Omental fat pad (tissue), 4 donors: ENCODE results near the gene SMAD3. TPM values are rescaled to one million over a fixed set of nuclear protein-coding genes. Genes with fewer than 3 reads are reported as not detected.

ENCODE experiments used
- ATAC-seq: fragments of 150-250 bp; one replicate; pipeline ENCODE4 v1.9.1; 2016; ENCODE audit warnings: mild to moderate bottlenecking, moderate library complexity; ENCODE audit not compliant: low FRiP score
- DNase-seq: peaks from one replicate; pipeline ENCODE4 v3.0.0-alpha.2; 2019; ENCODE audit warnings: low spot score
- CTCF ChIP-seq, 3 donors: fragments of 450-650 bp; IDR thresholded peaks; one replicate each; pipeline ENCODE4 v1.5.1; 2016 to 2017; ENCODE audit warnings: antibody characterized with exemption in 3 of 3, mild to moderate bottlenecking in 3 of 3, moderate library complexity in 2 of 3
- total RNA-seq, 4 donors: library from RNA; depleted of rRNA; stranded (reverse); fragments of >200 nt; gene quantifications; one replicate each; pipeline ENCODE4 v1.1.0, GENCODE V29; 2016

SMAD3 gene
- total RNA-seq, 4 donors from 2014 or later, result 30.9 to 58.1 (median 49.9) TPM

GRCh38 chr15:67103432-67103831 lies 38.0 kb downstream of the SMAD3 start:
- TF ChIP-seq CTCF (IDR thresholded peaks at IDR 0.05), result no peak
- no peak for DNase-seq
- ATAC-seq, result no peak

- ATAC-seq (no peak), DNase-seq (no peak)
- no peak for TF ChIP-seq CTCF (IDR thresholded peaks at IDR 0.05)
Observed at GRCh38 chr15:67103869-67104268, 38.5 kb downstream of the SMAD3 start.

GRCh38 chr15:67104510-67104909 lies 39.1 kb downstream of the SMAD3 start:
- DNase-seq, result no peak
- ATAC-seq, result no peak

GRCh38 chr15:67105065-67105951 lies 39.9 kb downstream of the SMAD3 start:
- no peak for DNase-seq
- no peak for TF ChIP-seq CTCF (IDR thresholded peaks at IDR 0.05)
- ATAC-seq, result peak; percentile 65

More at GRCh38 chr15:67104510-67104909, 39.1 kb downstream of the SMAD3 start:
- TF ChIP-seq CTCF (IDR thresholded peaks at IDR 0.05), result no peak

- no peak for DNase-seq
- ATAC-seq, result no peak
- no peak for TF ChIP-seq CTCF (IDR thresholded peaks at IDR 0.05)
Observed at GRCh38 chr15:67105991-67106763, 40.8 kb downstream of the SMAD3 start.

- no peak for TF ChIP-seq CTCF (IDR thresholded peaks at IDR 0.05)
- ATAC-seq (no peak), DNase-seq (no peak)
Observed at GRCh38 chr15:67106764-67107013, 41.3 kb downstream of the SMAD3 start.
